PC-3 (cell line): ENCODE measurements around the gene SLC51A. TPM values are rescaled to one million over a fixed set of nuclear protein-coding genes. Genes with fewer than 3 reads are reported as not detected.
"Not testable (repeated sequence)": the region's sequence is repeated elsewhere in the genome, so short reads cannot be mapped to it uniquely, and the experiment has no call there.

Experiments used
- ATAC-seq: fragments of 200-7000 bp; cut with Tn5 transposase; 2 replicates; pipeline ENCODE4 v1.9.1; 2020; ENCODE audit warnings: mild to moderate bottlenecking, moderate library complexity
- BruUV-seq: library from RNA; stranded (reverse); fragments of 400-500 nt; replicated peaks from 2 replicates; lab custom pipeline; 2021; lab: Mats Ljungman, UMichigan
- CTCF ChIA-PET: fragments of 300-600 bp; sonication (Branson Sonifier 250); formaldehyde crosslinking; loops from one replicate; lab custom pipeline; 2022; ENCODE audit warnings: antibody characterized with exemption; lab: Charles Lee
- POLR2A ChIA-PET: fragments of 300-600 bp; sonication (Branson Sonifier 250); formaldehyde crosslinking; loops from one replicate; lab custom pipeline; 2022; ENCODE audit warnings: antibody characterized with exemption; ENCODE audit not compliant: unreplicated experiment; lab: Charles Lee
- DNase-seq: peaks from one replicate; pipeline ENCODE4 v3.0.0-alpha.2; 2015
- H2AFZ ChIP-seq: fragments of 300-600 bp; sonication (generic); 2 replicates; pipeline ENCODE4 v1.6.0; 2016; ENCODE audit warnings: antibody characterized with exemption, low read length
- H3F3A ChIP-seq: fragments of 300-600 bp; sonication (generic); one replicate; pipeline ENCODE4 v1.6.0; 2017; ENCODE audit warnings: antibody characterized with exemption, low read length, control low read depth, mild to moderate bottlenecking; ENCODE audit not compliant: unreplicated experiment
- H3K27ac ChIP-seq: fragments of 300-600 bp; sonication (generic); 2 replicates; pipeline ENCODE4 v1.5.1; 2016; ENCODE audit warnings: mild to moderate bottlenecking, low read length
- H3K27me3 ChIP-seq: fragments of 300-600 bp; sonication (generic); 2 replicates; pipeline ENCODE4 v1.6.1; 2016; ENCODE audit warnings: low read length, mixed read lengths
- H3K36me3 ChIP-seq: fragments of 300-600 bp; sonication (generic); 2 replicates; pipeline ENCODE4 v1.6.1; 2016; ENCODE audit warnings: low read depth, mixed run types, low read length, mixed read lengths
- H3K4me1 ChIP-seq: fragments of 300-600 bp; sonication (generic); 2 replicates; pipeline ENCODE4 v1.5.1; 2016; ENCODE audit warnings: low read length; ENCODE audit not compliant: insufficient read depth
- H3K4me2 ChIP-seq: fragments of 300-600 bp; sonication (generic); 2 replicates; pipeline ENCODE4 v1.6.0; 2016; ENCODE audit warnings: low read length
- H3K4me3 ChIP-seq: fragments of 300-600 bp; sonication (generic); 2 replicates; pipeline ENCODE4 v1.5.1; 2016; ENCODE audit warnings: mild to moderate bottlenecking, low read length, mixed read lengths
- H3K79me2 ChIP-seq: fragments of 300-600 bp; sonication (generic); 2 replicates; pipeline ENCODE4 v1.6.1; 2017; ENCODE audit warnings: low read length, mixed read lengths
- H3K9ac ChIP-seq: fragments of 300-600 bp; sonication (generic); 2 replicates; pipeline ENCODE4 v1.6.0; 2016; ENCODE audit warnings: mild to moderate bottlenecking, low read length
- H3K9me2 ChIP-seq: fragments of 300-600 bp; sonication (generic); replicated peaks from 2 replicates; pipeline ENCODE4 v1.6.1; 2016; ENCODE audit warnings: mixed run types, low read length, mixed read lengths
- H3K9me3 ChIP-seq: fragments of 300-600 bp; sonication (generic); 2 replicates; pipeline ENCODE4 v1.6.1; 2016; ENCODE audit warnings: low read length, mixed read lengths
- H4K20me1 ChIP-seq: fragments of 300-600 bp; sonication (generic); 2 replicates; pipeline ENCODE4 v1.6.1; 2016; ENCODE audit warnings: low read length, mixed read lengths
- CTCF ChIP-seq: fragments of 300-600 bp; sonication (generic); conservative IDR thresholded peaks from 2 replicates; pipeline ENCODE4 v1.5.1; 2017; ENCODE audit warnings: antibody characterized with exemption, low read depth, mild to moderate bottlenecking, low read length
- EZH2 ChIP-seq: fragments of 300-600 bp; sonication (generic); IDR thresholded peaks from one replicate; pipeline ENCODE4 v1.6.1; 2017; ENCODE audit warnings: antibody characterized with exemption, mild to moderate bottlenecking, low read length; ENCODE audit not compliant: unreplicated experiment
- EZH2phosphoT487 ChIP-seq: fragments of 300-600 bp; sonication (generic); IDR thresholded peaks from 2 replicates; pipeline ENCODE4 v1.6.1; 2018; ENCODE audit warnings: mild to moderate bottlenecking, antibody characterized with exemption, low read length, borderline replicate concordance
- intact Hi-C: fragments of 100-400 bp; cut with micrococcal nuclease; formaldehyde crosslinking; loops from 2 replicates; pipeline ENCODE4 v1.9.0; 2023
- total RNA-seq: library from RNA; depleted of rRNA; stranded (reverse); fragments of >200 nt; gene quantifications from 2 replicates; pipeline ENCODE4 v1.2.3, GENCODE V29; 2014

The SLC51A gene
- total RNA-seq, 1 experiment from 2014 or later: 9.7 TPM

DNA sequence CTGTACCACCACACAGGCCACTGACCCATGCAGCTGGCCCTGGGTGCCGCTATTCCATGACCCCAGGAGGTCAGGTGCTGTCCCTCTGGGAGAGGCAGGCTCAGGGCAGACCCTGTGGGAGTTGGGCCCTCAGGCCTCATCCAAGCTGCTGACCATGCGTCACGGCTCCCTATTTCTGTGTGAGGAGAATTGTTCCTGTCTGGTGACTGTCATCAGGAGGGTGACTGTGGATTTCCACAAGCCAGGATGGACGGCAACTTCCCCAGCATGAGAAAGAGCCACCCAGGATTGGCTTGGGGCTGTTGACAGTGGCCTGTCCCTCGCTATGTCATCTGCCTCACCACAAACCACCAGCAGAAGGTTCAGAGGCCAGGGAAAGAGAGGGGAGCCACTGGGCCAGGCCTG, 46.5 kb upstream of the SLC51A start:
- Histone ChIP-seq H4K20me1 (no peaks in the 10 kb centered on the region), H3K9me2 (no peaks in the 10 kb centered on the region), H3K4me2 (no peak overlapping the region), H3K27ac (no peak overlapping the region), H3K9me3 (no peaks in the 10 kb centered on the region), H3K4me1 (no peaks in the 10 kb centered on the region), H3F3A (no peaks in the 10 kb centered on the region), H2AFZ (no peak overlapping the region), H3K4me3 (no peak overlapping the region), H3K79me2 (no peaks in the 10 kb centered on the region), H3K9ac (no peak overlapping the region), H3K36me3 (no peaks in the 10 kb centered on the region), H3K27me3 (no peaks in the 10 kb centered on the region)
- no peak for DNase-seq
- BruUV-seq: no TSS peak
- no peak for ATAC-seq
- ChIA-PET POLR2A (no interaction called here), CTCF (no interaction called here)
- TF ChIP-seq CTCF (no peak), EZH2 (no peak), EZH2phosphoT487 (no peak)
- intact Hi-C loops: no loop called here

GRCh38 chr3:196170296-196170695, 46.0 kb upstream of the SLC51A start:
- H3K36me3 ChIP-seq, intact Hi-C loops: not testable (repeated sequence)

GRCh38 chr3:196174652-196175051, 41.7 kb upstream of the SLC51A start:
- H3K4me3 ChIP-seq: no peak overlapping the region
- ChIA-PET POLR2A (no interaction called here), CTCF (no interaction called here)
- no peaks in the 10 kb centered on the region for H3F3A ChIP-seq
- H3K9me3 ChIP-seq: no peaks in the 10 kb centered on the region
- no TSS peak for BruUV-seq
- H4K20me1 ChIP-seq: no peaks in the 10 kb centered on the region
- ATAC-seq (no peak), DNase-seq (no peak)
- H3K9me2 ChIP-seq: no peaks in the 10 kb centered on the region
- H2AFZ ChIP-seq: no peak overlapping the region
- intact Hi-C loops: no loop called here
- H3K36me3 ChIP-seq: no peaks in the 10 kb centered on the region
- no peak overlapping the region for H3K27ac ChIP-seq
- no peak overlapping the region for H3K9ac ChIP-seq
- no peaks in the 10 kb centered on the region for H3K79me2 ChIP-seq
- no peak for TF ChIP-seq EZH2
- no peak for TF ChIP-seq EZH2phosphoT487
- TF ChIP-seq CTCF: no peak
- no peak overlapping the region for H3K4me2 ChIP-seq
- no peaks in the 10 kb centered on the region for H3K27me3 ChIP-seq
- H3K4me1 ChIP-seq: peaks cover 6% of the 10 kb centered on the region

More at GRCh38 chr3:196170296-196170695, 46.0 kb upstream of the SLC51A start:
- H3K4me3 ChIP-seq, H3K27ac ChIP-seq, H3K9me3 ChIP-seq, CTCF ChIA-PET, H3K9ac ChIP-seq, H2AFZ ChIP-seq, H3K4me1 ChIP-seq, BruUV-seq, H3K9me2 ChIP-seq, H3K4me2 ChIP-seq, ATAC-seq, DNase-seq, H3F3A ChIP-seq, H4K20me1 ChIP-seq, POLR2A ChIA-PET, H3K27me3 ChIP-seq, H3K79me2 ChIP-seq: not testable (repeated sequence)
